Keratinocyte (primary cell): ENCODE data around the gene RBM17.

ENCODE experiments used
- EZH2 ChIP-seq: IDR thresholded peaks from one replicate; pipeline ENCODE4 v1.6.1; 2012; ENCODE audit warnings: inconsistent platforms, mild to moderate bottlenecking, low read length, moderate library complexity
- TF ChIP-seq, protein P1 (sequence below), 3 experiments: IDR thresholded peaks in 1 of 3; conservative IDR thresholded peaks in 1 of 3; optimal IDR thresholded peaks in 1 of 3; 2 replicates in 2 of 3; 3 replicates in 1 of 3; pipeline versions ENCODE3 to v1.5.1; 2011; ENCODE audit warnings: low read length in 3 of 3, mild to moderate bottlenecking in 3 of 3, moderate library complexity in 2 of 3, control low read depth in 1 of 3, inconsistent platforms in 1 of 3; ENCODE audit not compliant: insufficient read depth in 2 of 3; ENCODE audit errors: extremely low read depth in 1 of 3

DNA sequence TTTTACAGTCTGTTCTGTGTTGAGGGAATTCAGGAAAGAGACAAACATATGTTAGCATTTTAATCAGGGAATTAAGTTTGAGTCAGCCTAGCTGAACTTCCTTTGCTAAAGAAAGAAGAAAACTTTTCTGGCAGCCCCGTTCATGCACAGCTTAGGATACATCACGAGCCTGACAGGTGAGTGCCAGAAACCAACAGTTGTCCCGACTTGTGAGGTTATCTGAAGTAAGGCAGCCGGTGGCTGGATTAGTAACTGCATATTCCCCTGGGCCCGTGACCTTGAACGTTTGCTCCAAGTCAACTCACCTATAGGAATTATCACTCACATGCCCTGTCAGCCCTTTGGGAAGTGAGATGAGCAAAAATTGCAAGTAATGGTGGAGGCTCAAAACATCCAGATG, 24.1 kb downstream of the RBM17 start:
- TF ChIP-seq, protein P1, sequence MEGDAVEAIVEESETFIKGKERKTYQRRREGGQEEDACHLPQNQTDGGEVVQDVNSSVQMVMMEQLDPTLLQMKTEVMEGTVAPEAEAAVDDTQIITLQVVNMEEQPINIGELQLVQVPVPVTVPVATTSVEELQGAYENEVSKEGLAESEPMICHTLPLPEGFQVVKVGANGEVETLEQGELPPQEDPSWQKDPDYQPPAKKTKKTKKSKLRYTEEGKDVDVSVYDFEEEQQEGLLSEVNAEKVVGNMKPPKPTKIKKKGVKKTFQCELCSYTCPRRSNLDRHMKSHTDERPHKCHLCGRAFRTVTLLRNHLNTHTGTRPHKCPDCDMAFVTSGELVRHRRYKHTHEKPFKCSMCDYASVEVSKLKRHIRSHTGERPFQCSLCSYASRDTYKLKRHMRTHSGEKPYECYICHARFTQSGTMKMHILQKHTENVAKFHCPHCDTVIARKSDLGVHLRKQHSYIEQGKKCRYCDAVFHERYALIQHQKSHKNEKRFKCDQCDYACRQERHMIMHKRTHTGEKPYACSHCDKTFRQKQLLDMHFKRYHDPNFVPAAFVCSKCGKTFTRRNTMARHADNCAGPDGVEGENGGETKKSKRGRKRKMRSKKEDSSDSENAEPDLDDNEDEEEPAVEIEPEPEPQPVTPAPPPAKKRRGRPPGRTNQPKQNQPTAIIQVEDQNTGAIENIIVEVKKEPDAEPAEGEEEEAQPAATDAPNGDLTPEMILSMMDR (optimal IDR thresholded peaks at IDR 0.05 in 1 of 3, IDR thresholded peaks at IDR 0.05 in 1 of 3, conservative IDR thresholded peaks at IDR 0.05 in 1 of 3; ENCODE audit: extremely low read depth in 1 of 3, insufficient read depth in 2 of 3, low read length in 3 of 3), result no peak
- no peak for TF ChIP-seq EZH2
